ENCODE results near the gene SGSM2.

SGSM2 gene

GRCh38 chr17:2365132-2365531, 27.8 kb downstream of the SGSM2 start:
- in situ Hi-C loops (cut with HindIII; ENCODE audit: low sequenced_read_pairs): no loop called here
- no peak overlapping the region for H3K4me3 ChIP-seq (ENCODE audit: low read depth, low read length)
- DNase-seq (ENCODE audit: low read depth): no peak
- TF ChIP-seq CTCF (IDR thresholded peaks at IDR 0.05; ENCODE audit: low read depth, low read length, missing control alignments): no peak

- no peak overlapping the region for H3K4me3 ChIP-seq (ENCODE audit: low read depth, low read length)
- DNase-seq (ENCODE audit: low read depth): no peak
- in situ Hi-C loops (cut with HindIII; ENCODE audit: low sequenced_read_pairs): no loop called here
- peak; percentile 39 for TF ChIP-seq CTCF (IDR thresholded peaks at IDR 0.05; ENCODE audit: low read depth, low read length, missing control alignments)
Observed at GRCh38 chr17:2366747-2367494, 29.6 kb downstream of the SGSM2 start.

GRCh38 chr17:2368359-2368758, 31.1 kb downstream of the SGSM2 start:
- TF ChIP-seq CTCF (IDR thresholded peaks at IDR 0.05; ENCODE audit: low read depth, low read length, missing control alignments): no peak
- in situ Hi-C loops (cut with HindIII; ENCODE audit: low sequenced_read_pairs): no loop called here

GRCh38 chr17:2369039-2369438, 31.7 kb downstream of the SGSM2 start:
- no peak overlapping the region for H3K4me3 ChIP-seq (ENCODE audit: low read depth, low read length)
- DNase-seq (ENCODE audit: low read depth): no peak
- in situ Hi-C loops (cut with HindIII; ENCODE audit: low sequenced_read_pairs): no loop called here
- TF ChIP-seq CTCF (IDR thresholded peaks at IDR 0.05; ENCODE audit: low read depth, low read length, missing control alignments): no peak

More at GRCh38 chr17:2368359-2368758, 31.1 kb downstream of the SGSM2 start:
- H3K4me3 ChIP-seq (ENCODE audit: low read depth, low read length): no peak overlapping the region
- DNase-seq (ENCODE audit: low read depth): no peak

- TF ChIP-seq CTCF (IDR thresholded peaks at IDR 0.05; ENCODE audit: low read depth, low read length, missing control alignments): peak; percentile 32
- in situ Hi-C loops (cut with HindIII; ENCODE audit: low sequenced_read_pairs): no loop called here
- DNase-seq (ENCODE audit: low read depth): no peak
- no peak overlapping the region for H3K4me3 ChIP-seq (ENCODE audit: low read depth, low read length)
Observed at GRCh38 chr17:2369551-2370210, 32.4 kb downstream of the SGSM2 start.

- in situ Hi-C loops (cut with HindIII; ENCODE audit: low sequenced_read_pairs): no loop called here
- no peak for DNase-seq (ENCODE audit: low read depth)
- TF ChIP-seq CTCF (IDR thresholded peaks at IDR 0.05; ENCODE audit: low read depth, low read length, missing control alignments): no peak
- no peak overlapping the region for H3K4me3 ChIP-seq (ENCODE audit: low read depth, low read length)
Observed at GRCh38 chr17:2370211-2370589, 32.9 kb downstream of the SGSM2 start.
